ENCODE measurements around the gene TCF25.
"Not testable (repeated sequence)": the region's sequence is repeated elsewhere in the genome, so short reads cannot be mapped to it uniquely, and the experiment has no call there.

The TCF25 gene

DNA sequence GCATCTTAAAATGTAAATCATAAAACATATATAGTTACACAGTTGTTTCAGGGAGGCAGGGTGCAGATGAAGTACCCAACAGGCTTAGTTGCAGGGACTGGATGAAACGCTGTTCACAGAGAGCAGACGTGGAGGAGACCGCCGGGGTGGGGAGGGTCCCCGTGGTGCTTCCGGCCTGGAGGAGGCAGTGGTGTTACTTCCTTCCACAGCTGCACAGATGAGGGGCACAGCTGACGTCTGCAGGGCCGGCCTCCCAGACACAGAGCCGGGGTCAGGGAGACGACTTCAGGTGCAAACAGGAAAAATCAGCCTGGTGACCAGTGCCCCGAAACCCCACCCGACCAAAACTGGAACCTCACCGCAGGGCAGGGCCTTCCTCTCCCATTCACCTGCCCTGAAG, 28.0 kb upstream of the TCF25 start:
- no peak for DNase-seq

DNA sequence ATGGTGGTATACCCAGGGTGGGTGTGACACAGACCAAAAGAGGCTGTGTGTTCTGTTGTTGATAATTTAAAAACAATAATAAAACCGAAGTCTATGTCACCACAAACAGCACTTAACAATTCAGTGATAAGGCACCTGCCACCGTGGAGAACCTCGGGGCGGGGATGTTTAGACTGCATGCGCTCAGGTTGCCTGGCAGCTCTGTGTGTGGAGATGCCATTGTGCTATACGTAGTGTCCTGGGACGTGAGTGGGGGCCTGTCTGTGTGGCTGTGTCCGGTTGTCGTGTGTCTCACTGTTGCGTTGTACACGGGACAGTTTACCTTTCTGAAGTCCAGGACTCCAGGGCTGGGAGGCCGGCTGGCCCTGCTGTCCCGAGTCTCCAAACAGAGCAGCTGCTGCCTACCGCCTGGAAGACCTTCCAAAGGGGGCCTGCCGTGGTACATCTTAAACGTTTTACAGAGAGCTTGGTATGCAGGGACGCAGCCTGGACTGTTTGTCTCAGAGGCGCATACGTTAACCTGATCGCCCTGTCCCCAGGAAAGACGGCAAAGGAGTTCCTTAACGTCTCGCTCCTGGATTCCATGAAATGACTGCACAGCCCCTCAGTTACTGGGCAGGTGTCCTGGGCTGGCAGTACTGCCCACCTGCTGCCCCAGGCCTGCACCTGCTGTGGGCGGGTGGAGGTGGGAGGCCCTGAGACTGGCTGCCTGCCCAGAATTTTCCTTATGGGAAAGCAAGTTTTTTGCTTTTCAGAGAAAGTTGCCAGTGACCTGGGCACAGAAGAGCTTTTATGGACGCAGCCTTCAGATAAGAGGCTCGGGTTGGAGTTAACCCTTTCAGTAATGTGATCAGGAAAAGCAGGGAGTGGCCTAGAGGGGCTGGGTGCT, 26.1 kb upstream of the TCF25 start:
- DNase-seq, result no peak

GRCh38 chr16:89847940-89848297, 25.5 kb upstream of the TCF25 start:
- no peak for DNase-seq

DNA sequence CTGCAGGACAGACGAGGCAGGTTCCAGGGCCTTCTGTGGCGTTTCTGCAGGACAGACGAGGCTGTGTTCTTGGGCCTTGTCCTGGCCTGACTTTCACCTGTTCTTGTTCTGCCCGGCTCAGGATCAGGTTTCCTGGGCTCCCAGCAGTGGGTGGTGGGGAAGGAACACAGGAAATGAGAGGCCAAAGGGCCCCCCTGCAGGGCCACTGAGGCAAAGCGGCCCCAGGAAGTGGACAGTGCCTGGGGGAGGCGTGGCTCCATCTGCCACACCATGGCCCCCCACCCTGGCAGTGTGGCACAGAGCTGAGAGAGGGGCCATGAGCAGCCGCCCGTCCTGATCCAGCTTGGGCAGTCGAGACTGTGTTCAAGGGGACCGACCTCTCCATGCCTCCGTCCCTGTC, 24.4 kb upstream of the TCF25 start:
- DNase-seq, result no peak

- no peak for DNase-seq
Observed at GRCh38 chr16:89853306-89853993, 19.9 kb upstream of the TCF25 start.

DNA sequence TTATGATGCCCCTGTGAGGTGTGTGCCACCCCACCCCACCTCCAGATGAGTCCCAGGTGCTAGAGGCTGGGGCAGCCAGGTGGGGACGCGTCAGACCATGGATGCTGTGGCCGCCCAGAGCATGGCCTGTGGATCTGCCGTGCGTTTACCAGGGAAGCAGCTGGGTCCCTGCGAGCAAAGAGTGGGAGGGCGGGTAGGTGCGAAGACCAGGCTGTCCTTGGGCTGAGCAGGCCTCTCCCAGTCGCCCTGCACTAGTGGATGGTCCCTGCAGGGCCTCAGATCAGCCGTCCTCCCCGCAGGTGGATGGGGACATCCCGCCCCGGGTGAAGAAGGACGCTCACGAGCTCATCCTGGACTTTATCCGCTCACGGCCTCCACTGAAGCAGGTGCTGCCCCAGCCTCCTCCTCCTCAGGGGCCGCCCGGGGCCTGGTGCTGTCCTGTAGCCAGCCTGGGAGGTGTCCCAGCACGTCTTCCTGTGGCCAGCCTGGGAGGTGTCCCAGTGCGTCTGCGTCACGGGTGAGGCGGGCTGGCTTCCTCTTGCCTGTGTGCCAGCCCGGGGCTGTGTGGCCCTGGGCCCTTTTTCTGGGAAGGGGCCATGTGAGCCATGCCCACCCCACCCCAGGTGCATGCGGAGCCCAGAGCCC, 18.0 kb upstream of the TCF25 start:
- no peak for DNase-seq

DNA sequence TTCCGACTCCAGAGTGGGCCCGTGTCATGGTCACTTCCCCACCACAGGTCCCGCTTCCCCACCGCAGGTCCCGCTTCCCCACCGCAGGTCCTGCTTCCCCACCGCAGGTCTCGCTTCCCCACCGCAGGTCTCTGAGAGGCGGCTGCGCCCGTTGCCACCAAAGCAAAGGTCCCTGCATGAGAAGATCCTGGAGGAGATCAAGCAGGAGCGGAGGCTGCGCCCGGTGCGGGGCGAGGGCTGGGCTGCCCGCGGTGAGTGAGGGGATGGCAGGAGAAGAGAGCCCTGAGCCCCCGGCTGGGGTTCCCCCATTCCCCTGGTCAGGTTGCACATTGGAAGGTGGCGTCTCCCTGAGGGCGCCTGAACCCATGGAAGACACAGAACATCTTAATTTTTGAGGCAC, 17.4 kb upstream of the TCF25 start:
- DNase-seq, result no peak

DNA sequence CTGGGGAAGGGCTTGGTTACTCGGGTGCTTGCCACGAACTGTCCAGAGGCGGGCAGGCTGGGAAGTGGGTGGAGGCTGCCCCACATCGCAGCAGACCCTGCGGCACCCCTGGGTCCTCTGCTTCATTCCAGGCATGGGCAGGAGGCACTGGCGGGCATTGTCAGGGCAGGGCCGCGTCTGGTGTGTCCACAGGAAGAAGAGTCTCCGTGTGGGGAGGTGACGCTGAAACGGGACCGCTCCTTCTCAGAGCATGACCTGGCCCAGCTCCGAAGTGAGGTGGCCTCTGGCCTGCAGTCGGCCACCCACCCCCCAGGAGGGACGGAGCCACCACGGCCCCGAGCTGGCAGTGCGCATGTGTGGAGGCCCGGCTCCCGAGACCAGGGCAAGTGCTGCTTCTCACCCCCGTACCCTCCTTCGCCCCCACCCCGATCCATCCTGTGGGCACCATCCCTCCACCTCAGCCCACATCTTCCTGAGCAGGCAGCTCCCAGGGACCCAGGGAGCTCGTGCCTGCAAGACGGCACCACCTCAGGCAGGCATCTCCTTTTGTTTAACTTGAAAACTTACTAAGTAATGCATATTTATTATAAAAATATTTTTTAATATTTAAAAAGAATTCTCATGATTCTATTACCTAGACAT, 14.3 kb upstream of the TCF25 start:
- DNase-seq, result no peak

- DNase-seq, result no peak
Observed at GRCh38 chr16:89859615-89860007, 13.8 kb upstream of the TCF25 start.

GRCh38 chr16:89860747-89861304, 12.6 kb upstream of the TCF25 start:
- peak; percentile 71 for DNase-seq

DNA sequence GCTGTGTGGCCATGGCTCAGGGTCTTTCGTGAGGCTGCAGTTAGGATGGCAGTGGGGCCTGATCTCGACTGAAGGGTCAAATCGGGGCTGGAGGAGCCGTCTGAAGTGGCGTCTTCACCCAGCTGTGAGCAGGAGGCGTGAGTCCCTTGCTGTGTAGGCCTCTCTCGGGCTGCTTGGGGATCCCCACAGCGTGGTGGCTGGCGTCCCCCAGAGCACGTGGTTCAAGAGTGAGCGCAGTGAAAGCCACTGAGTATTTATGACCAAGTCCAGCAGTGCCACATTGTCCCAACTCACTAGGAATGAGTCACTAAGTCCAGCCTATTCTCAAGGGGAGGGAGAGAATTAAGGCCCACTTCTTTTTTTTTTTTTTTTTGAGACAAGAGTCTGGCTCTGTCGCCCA, 11.7 kb upstream of the TCF25 start:
- DNase-seq, result no peak

DNA sequence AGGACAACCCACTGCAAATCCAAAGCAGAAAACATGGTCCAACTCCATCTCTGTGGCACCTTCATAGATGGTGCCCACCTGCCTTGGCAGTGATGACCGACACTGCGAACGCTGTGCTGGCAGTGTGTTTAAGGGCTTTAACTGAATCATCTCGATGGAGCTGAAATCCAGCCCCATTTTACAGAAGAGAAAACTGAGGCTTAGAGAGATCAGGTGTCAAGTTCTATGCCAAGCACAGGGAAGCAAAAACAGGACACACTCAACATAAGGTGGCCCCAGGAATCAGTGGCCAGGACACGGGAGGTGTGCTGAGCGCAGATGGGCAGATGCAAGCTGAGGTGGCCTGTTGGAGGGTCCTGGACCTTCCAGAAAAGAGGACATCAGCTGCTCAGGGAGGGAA, 10.7 kb upstream of the TCF25 start:
- no peak for DNase-seq

- DNase-seq, result no peak
Observed at GRCh38 chr16:89863741-89864526, 9.5 kb upstream of the TCF25 start.

DNA sequence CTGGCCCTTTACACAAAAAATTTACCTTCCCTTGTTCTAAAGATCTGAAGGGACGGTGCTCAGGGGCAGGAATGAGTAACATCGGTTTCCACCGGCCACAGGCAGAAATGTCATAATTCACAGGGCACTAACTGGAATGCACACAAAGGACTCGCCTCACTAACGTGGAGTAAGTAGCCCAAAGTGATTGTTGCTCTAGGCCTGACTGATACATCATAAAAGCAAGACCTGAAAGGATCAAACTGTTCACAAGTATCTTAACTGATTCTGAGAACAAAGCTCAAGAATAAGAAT, 8.9 kb upstream of the TCF25 start:
- no peak for DNase-seq

GRCh38 chr16:89867918-89868317, 5.5 kb upstream of the TCF25 start:
- DNase-seq, result no peak

- DNase-seq, result no peak
Observed at GRCh38 chr16:89869911-89870310, 3.5 kb upstream of the TCF25 start.

GRCh38 chr16:89870440-89870839, 3.0 kb upstream of the TCF25 start:
- no peak for DNase-seq

DNA sequence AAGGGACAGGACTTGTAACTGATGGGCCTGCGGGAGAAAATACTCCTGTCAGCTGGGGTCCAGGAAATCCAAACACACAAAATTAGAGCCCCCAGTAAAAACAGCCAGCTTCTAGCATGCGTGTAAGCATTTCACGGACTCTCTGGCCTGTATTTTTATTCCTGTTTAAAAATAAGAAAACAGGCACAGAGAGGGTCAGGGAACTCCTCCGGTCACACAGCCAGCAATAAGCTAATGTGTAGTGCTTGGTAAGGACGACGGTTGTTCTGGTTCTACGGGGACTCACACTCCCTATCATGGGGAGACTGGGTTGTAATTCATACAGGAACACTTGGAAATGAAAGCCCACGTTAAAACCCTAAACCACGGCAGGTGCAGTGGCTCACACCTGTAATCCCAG, 1.5 kb upstream of the TCF25 start:
- no peak for DNase-seq

DNA sequence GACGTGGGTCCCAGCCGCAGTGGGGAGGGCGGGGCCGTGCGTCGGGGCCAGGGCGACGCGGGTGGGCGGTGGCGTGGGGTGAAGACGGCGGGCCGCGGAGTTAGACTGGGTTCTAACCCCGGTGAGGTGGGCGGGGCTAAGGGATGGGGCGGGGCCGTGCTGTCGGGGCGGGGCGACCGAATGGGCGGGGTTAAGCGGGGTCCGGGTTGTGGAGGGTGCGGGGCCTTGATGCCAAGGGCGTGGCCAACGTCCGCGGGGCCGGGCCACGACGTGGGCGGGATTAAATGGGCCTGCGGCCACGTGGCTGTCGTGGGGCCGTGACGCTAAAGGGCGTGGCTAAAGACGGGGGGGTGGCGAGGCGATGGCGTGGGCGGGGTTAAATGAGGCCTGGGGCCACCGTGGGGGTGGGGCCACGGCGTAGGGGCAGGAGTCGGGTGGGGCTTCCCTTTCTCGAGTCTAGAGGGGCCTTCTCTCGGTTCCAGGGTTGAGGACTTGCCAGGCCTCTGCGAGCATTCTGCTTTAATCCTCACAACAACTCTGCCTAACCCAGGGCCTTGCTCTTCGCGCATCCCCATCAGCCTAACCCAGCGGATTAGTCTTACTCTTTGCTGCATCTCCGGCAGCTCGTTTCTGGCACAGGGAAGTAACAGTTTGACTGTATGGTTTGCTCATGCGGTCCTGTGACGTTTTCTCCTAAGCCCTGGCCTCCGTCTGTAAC, 739 bp downstream of the TCF25 start:
- DNase-seq, result peak; percentile 96

DNA sequence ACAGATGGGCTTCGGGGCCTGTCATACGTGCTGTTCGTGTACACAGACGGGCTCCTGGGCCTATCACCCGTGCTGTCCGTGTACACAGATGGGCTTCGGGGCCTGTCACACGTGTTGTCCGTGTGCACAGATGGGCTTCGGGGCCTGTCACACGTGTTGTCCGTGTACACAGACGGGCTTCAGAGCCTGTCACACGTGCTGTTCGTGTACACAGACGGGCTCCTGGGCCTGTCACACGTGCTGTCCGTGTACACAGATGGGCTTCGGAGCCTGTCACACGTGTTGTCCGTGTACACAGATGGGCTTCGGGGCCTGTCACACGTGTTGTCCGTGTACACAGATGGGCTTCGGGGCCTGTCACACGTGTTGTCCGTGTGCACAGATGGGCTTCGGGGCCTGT, 5.7 kb downstream of the TCF25 start:
- not testable (repeated sequence) for DNase-seq

DNA sequence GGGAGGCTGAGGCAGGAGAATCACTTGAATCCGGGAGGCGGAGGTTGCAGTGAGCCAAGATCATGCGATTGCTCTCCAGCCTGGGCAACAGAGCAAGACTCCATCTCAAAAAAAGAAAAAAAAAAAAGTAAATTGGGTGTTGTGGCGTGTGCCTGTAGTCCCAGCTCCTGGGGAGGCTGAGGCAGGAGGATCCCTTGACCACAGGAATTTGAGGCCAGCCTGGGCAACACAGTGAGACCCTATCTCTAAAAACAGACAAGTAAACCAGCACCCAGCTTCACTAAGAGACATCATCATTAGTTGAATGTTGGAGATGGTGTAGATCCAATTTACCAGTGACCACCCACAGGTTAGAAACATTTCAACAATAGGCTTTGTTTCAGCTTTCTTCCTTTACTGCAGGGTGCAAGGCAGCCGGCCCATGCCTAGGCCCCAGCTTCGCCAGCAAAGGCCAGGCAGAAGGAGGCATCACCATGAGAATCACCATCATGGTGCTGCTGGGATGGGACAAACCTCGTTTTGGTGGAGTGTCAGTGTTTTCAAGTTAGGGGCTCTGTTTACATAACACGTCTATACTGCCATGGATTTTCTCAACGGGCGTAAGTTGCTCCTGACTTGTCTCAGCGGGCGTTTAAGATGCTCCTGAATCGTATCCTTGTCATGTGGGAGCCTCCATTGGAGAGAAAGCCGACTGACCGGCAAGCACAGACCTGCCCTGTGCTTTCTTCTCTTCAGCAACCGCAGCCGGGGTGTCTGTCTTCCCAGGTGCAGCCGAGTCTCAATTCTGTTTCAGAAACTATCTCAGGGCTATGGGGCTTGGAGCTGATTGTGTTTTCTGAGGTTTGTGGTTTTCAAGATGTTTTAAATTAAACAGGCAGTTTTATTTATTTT, 7.3 kb downstream of the TCF25 start:
- DNase-seq, result no peak
